Breast epithelium (tissue), 4 donors: ENCODE results near the gene NPIPB6. TPM values are rescaled to one million over a fixed set of nuclear protein-coding genes. Genes with fewer than 3 reads are reported as not detected.
"Not testable (repeated sequence)": the region's sequence is repeated elsewhere in the genome, so short reads cannot be mapped to it uniquely, and the experiment has no call there.

Experiments
- DNase-seq, 2 donors: peaks; one replicate each; pipeline ENCODE4 v3.0.0-alpha.2; 2019; ENCODE audit warnings: low spot score in 2 of 2
- H3K27ac ChIP-seq, 2 donors: fragments of 200-600 bp; sonication (generic) in 1 of 2; one replicate each; pipeline ENCODE4 v1.5.1; 2016 to 2019; ENCODE audit warnings: mild to moderate bottlenecking in 1 of 2
- H3K27me3 ChIP-seq, 2 donors: fragments of 200-600 bp; sonication (generic) in 1 of 2; one replicate each; pipeline versions ENCODE4 v1.5.1 to v1.6.0; 2017 to 2019; ENCODE audit warnings: control low read depth in 1 of 2, mild to moderate bottlenecking in 1 of 2
- H3K36me3 ChIP-seq: fragments of 200-600 bp; one replicate; pipeline ENCODE4 v1.5.1; 2019
- H3K4me1 ChIP-seq, 2 donors: fragments of 200-600 bp; sonication (generic); one replicate each; pipeline ENCODE4 v1.5.1; 2016 to 2019; ENCODE audit warnings: control low read depth in 1 of 2
- H3K4me3 ChIP-seq, 3 donors: fragments of 200-600 bp; sonication (generic); 1 replicate in 2 of 3; 2 replicates in 1 of 3; pipeline ENCODE4 v1.5.1; 2016 to 2019; ENCODE audit warnings: mild to moderate bottlenecking in 3 of 3, moderate library complexity in 2 of 3
- H3K9me3 ChIP-seq, 2 donors: fragments of 200-600 bp; sonication (generic) in 1 of 2; one replicate each; pipeline ENCODE4 v1.5.1; 2016 to 2019; ENCODE audit warnings: control low read depth in 1 of 2
- POLR2A ChIP-seq: fragments of 450-650 bp; IDR thresholded peaks from one replicate; pipeline ENCODE4 v1.6.1; 2016; ENCODE audit warnings: antibody characterized with exemption, mild to moderate bottlenecking, moderate library complexity
- POLR2AphosphoS5 ChIP-seq, 3 donors: sonication (generic); formaldehyde crosslinking; IDR thresholded peaks; one replicate each; pipeline ENCODE4 v1.6.1; 2017; ENCODE audit warnings: antibody characterized with exemption in 3 of 3
- intact Hi-C: fragments of 100-400 bp; cut with DNase I; formaldehyde crosslinking; loops from one replicate; pipeline ENCODE4 v1.15.1; 2023; ENCODE audit warnings: low total_unique reads
- total RNA-seq, 3 donors: library from RNA; depleted of rRNA; stranded (reverse); fragments of >200 nt; gene quantifications; one replicate each; pipeline ENCODE4 v1.1.0, GENCODE V29; 2016
- TF ChIP-seq, protein P1 (sequence below), 3 donors: fragments of 450-650 bp; IDR thresholded peaks; one replicate each; pipeline ENCODE4 v1.5.1; 2016 to 2017; ENCODE audit warnings: antibody characterized with exemption in 3 of 3, mild to moderate bottlenecking in 3 of 3, moderate library complexity in 3 of 3

The NPIPB6 gene
- total RNA-seq, 3 donors from 2014 or later, result 2.6 to 3.3 TPM; not detected in 1

DNA sequence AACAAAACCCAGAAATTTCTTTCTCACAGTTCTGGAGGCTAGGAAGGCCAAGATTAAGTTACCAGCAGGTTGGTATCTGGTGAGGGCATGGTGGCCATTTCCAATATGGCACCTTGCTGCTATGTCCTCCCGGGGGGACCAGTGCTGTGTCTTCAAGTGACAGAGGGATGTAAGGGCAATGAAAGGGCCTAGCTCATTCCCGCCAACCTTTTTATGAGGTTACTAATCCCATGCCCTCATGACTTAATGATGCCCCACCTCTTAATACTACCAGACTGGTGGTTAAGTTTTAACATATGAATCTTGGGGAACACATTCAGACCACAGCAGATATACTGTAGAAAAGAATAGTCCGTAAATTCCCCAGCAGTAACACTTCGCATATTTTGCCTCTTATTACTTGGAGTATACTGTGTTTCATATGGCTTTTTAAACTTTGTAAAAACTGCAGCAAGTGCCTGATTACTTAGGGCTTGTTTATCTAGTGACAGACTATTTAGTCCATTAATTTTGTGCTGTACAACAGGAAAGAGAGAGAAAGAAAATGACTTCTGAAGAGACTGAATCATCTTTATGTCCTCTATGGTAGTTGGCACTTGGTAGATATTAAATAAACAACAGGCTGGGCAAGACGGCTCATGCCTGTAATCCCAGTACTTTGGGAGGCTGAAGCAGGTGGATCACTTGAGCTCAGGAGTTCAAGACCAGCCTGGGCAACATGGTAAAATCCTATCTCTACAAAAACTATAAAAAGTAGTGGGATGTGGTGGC is 26.2 kb downstream of the NPIPB6 start:
- H3K4me3 ChIP-seq, H3K36me3 ChIP-seq, H3K27ac ChIP-seq, DNase-seq, H3K4me1 ChIP-seq, intact Hi-C loops, H3K9me3 ChIP-seq, H3K27me3 ChIP-seq: not testable (repeated sequence)

DNA sequence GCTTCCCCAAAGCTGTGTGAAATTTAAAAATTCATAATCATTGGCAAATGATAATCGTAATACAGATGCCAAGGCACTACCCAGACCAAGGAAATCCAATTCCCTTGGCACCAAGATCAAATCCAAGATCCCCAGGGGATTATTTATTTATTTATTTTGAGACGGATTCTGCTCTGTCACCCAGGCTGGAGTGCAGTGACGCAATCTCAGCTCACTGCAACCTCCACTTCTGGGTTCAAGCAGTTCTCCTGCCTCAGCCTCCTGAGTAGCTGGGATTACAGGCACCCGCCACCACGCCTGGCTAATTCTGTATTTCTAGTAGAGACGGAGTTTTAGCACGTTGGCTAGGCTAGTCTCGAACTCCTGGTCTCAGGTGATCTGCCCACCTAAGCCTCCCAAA is 27.6 kb downstream of the NPIPB6 start:
- H3K27ac ChIP-seq, H3K9me3 ChIP-seq, H3K4me1 ChIP-seq, intact Hi-C loops, DNase-seq, H3K4me3 ChIP-seq, H3K36me3 ChIP-seq, H3K27me3 ChIP-seq: not testable (repeated sequence)

DNA sequence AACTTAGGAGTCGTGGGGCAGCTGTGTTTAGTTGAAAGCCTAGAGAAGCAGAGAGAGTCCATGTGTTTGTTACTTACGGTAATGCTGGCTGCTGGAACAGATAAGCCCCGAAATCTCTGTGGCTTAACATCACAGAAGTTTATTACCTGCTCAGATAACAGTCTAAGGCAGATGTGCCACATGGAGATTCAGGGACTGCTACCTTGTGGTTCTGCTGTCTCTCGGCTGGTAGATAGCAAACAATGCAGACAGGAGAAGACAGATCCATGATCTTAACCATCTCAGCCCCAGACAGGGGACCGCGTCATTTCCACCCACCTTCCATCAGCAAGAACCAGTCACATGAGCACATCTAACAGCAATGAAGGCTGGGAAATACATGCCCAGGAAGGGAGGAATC is 30.7 kb downstream of the NPIPB6 start:
- DNase-seq, H3K4me1 ChIP-seq, H3K27me3 ChIP-seq, H3K36me3 ChIP-seq, intact Hi-C loops, H3K27ac ChIP-seq, H3K4me3 ChIP-seq, H3K9me3 ChIP-seq: not testable (repeated sequence)

DNA sequence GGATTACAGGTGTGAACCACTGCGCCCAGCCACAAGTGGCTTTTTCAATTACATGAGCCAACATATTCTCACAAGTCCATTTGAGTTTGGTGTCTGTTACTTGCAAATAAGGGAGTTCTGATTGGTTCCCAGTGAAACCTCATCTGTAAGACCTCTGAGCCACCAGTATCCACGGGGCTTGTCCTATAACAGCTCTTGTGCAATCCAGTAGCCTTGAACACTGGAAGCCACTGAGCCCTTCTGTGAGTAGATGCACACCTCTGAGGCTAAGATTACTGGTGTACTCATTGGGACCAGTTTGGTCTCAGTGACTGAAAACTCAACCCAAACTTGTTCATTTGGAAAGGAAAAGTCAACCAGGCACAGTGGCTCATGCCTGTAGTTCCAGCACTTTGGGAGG is 32.3 kb downstream of the NPIPB6 start:
- H3K27ac ChIP-seq, H3K36me3 ChIP-seq, H3K4me3 ChIP-seq, intact Hi-C loops, H3K4me1 ChIP-seq, H3K9me3 ChIP-seq, H3K27me3 ChIP-seq: not testable (repeated sequence)
- peak in 1 of 2 donors; percentile 7 for DNase-seq

DNA sequence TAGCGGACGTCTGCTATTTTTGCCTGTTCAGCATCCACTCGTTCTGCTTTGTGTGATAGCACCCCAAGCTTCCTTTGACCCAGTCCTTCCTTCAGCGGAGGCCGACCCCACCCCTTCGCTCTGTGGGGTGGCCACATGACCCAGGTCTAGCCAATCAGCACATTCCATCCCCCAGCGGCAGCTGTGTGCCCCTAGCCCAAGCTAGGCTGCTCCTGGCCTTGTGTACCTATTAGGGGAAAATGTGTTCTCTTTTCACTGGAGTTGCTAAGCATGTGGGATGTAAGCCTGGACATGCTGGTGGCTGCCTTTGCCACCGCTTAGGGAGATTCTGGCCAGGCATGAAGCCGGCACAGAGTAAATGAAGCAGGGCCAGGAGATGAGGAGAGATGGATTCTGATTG is 33.1 kb downstream of the NPIPB6 start:
- H3K4me3 ChIP-seq, H3K4me1 ChIP-seq, H3K36me3 ChIP-seq, H3K27ac ChIP-seq, intact Hi-C loops, DNase-seq, H3K27me3 ChIP-seq, H3K9me3 ChIP-seq: not testable (repeated sequence)

DNA sequence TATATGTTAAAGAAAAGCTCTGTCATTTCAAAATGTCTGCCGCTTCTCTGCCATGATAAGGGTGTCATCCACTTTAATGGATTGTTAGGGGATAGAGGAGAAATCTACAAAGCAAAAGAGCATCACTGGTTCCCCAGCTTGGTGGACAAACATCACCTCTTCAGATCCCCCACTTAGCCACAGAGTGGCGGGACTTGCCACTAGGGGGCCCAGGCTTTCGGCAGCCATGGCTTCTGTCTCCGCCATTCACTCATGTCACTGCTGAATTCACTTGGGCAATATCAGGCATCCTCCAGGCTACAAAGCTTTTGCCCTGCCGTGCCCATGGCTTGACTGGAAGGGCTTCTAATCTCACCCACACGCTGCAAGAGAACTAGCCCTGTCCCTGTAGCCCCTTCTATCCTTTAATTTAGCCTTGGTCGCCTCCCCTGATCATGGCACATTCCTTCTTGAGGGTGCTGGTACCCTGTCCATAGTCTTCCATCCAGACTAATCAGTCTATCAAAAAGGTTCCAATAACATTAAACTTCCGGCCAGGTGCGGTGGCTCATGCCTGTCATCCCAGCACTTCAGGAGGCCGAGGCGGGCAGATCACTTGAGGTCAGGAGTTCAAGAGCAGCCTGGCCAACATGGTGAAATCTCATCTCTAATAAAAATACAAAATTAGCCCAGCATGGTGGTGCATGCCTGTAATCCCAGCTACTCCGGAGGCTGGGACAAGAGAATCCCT is 36.3 kb downstream of the NPIPB6 start:
- Histone ChIP-seq H3K27me3 (no peaks in the 10 kb centered on the region), H3K36me3 (no peaks in the 10 kb centered on the region), H3K4me1 (no peaks in the 10 kb centered on the region), H3K27ac (no peak overlapping the region), H3K9me3 (no peaks in the 10 kb centered on the region), H3K4me3 (no peak overlapping the region)
- DNase-seq, result no peak
- intact Hi-C loops, result no loop called here
- no peak for TF ChIP-seq POLR2A
- TF ChIP-seq, protein P1, sequence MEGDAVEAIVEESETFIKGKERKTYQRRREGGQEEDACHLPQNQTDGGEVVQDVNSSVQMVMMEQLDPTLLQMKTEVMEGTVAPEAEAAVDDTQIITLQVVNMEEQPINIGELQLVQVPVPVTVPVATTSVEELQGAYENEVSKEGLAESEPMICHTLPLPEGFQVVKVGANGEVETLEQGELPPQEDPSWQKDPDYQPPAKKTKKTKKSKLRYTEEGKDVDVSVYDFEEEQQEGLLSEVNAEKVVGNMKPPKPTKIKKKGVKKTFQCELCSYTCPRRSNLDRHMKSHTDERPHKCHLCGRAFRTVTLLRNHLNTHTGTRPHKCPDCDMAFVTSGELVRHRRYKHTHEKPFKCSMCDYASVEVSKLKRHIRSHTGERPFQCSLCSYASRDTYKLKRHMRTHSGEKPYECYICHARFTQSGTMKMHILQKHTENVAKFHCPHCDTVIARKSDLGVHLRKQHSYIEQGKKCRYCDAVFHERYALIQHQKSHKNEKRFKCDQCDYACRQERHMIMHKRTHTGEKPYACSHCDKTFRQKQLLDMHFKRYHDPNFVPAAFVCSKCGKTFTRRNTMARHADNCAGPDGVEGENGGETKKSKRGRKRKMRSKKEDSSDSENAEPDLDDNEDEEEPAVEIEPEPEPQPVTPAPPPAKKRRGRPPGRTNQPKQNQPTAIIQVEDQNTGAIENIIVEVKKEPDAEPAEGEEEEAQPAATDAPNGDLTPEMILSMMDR (IDR thresholded peaks at IDR 0.05), result peak in 1 of 3 donors; percentile 44

DNA sequence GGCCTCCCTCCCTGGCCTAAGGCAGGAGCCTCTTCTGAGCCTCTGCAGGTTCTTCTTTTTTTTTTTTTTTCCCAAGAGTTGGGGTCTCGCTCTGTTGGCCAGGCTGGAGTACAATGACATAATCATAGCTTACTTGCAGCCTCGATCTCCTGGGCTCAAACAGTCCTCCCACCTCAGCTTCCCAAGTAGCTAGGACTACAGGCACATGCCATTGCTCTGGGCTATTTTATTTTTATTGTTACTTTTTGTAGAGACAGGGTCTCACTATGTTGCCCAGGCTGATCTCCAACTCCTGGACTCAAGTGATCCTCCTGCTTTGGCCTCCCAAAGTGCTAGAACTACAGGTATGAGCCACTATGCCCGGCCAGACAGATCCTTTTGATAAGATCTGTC is 38.4 kb downstream of the NPIPB6 start:
- Histone ChIP-seq H3K27me3 (no peaks in the 10 kb centered on the region), H3K27ac (no peak overlapping the region), H3K36me3 (no peaks in the 10 kb centered on the region), H3K4me1 (no peaks in the 10 kb centered on the region), H3K4me3 (no peak overlapping the region), H3K9me3 (no peaks in the 10 kb centered on the region)
- DNase-seq, result no peak
- TF ChIP-seq POLR2A (no peak), POLR2AphosphoS5 (IDR thresholded peaks at IDR 0.05) (no peak)
- TF ChIP-seq, protein P1 (IDR thresholded peaks at IDR 0.05), result no peak
- intact Hi-C loops, result loop anchor here (5.0 kb wide), 1 partner anchor 48 kb away; no protein-coding TSS in a partner anchor
